ENCODE data around the gene LDHAL6A.

The LDHAL6A gene

DNA sequence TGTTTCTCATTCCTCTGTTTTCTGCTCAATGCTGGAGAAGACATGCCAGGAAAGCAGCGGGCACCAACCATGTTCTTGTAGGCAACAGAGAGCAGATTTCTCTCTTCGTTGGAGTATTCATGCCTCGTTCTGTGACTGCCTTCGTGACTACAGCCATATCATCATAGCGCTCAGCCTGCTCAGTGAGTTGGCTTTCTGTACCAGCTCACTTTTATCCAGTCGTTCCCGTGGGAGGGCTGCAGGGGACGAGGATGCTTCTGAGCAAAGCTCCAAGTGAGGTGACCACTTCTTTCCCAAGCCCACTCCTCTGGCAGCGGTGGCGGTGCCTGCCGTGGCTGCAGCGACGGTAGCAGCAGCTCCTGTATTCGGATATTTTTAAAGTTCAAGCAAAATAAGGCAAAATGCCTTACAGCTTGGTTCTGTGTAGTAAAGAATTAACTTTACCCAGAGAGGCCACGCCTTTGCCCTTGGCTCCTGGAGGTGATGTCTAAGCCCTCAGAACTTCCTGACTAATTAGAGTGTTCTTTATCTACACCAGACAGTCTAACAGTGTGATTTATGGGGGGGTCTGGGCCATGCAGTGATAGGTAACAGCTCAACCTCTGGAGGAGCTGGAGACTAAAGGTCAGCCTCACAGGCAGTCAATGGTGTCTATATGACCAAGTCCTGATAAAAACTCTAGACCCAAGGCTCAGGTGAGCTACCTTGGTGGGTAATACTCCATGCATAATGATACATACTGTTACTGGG, 35.3 kb downstream of the LDHAL6A start:
- no peak for DNase-seq (ENCODE audit: low spot score)

DNA sequence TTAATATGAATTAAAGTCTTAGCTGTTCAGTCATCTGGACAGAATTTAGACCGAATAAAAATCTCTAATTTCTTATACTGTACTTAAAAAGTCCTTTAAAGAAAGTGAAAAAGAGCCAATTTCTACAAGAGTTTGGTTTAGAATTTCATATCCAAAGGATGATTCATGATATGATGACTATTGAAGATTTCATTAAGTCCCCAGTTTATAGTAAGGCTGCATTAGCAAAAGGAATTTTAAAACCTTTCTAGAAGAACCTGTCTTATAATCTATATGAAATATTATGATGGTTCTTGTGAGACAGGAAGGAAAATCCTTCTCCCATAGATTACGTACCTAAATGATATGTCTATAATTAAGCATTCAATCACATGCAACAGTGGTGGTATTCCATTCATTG, 36.3 kb downstream of the LDHAL6A start:
- no peak for DNase-seq (ENCODE audit: low spot score)

- DNase-seq (ENCODE audit: low spot score): no peak
Measured at GRCh38 chr11:18492888-18493287, 37.2 kb downstream of the LDHAL6A start.

DNA sequence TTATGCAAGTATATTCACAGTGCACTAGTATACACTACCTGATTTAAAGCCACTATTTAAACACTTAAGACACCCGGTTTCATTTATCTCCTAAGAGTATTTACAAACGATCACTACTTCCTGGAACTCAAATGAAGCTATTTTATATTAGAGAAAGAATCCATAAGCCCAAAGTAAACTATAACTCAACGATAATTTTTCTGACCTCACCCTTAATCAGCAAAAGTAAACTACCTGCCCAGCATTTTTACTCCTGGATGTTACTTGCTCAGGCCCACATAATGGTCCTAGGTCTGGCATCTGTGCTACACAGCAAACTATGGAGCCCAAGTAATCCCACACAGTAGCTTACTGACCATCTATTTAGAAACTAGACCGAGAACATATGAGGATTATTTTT, 37.7 kb downstream of the LDHAL6A start:
- no peak for DNase-seq (ENCODE audit: low spot score)

- no peak for DNase-seq (ENCODE audit: low spot score)
Measured at GRCh38 chr11:18495271-18495670, 39.6 kb downstream of the LDHAL6A start.

GRCh38 chr11:18495703-18496102, 40.0 kb downstream of the LDHAL6A start:
- no peak for DNase-seq (ENCODE audit: low spot score)

- DNase-seq (ENCODE audit: low spot score): no peak
Measured at GRCh38 chr11:18498039-18498438, 42.4 kb downstream of the LDHAL6A start.

DNA sequence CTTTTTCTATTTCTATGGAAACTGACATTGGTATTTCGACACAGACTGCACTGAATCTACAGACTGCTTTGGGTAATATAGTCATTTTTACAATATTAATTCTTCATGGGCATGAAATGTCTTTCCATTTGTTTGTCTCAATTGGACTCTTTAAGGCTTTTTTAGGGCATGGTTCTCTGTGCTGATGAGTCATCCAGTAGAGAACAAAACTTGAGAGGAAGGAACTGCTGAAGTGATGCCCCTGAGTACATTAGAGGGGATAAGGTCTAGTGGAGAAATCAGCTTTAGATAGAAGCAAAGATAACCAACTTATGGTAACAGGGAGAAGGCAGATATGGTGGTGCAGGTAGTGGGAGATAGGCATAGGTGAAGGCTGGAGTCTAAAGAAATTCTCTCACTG, 46.0 kb downstream of the LDHAL6A start:
- DNase-seq (ENCODE audit: low spot score): no peak

GRCh38 chr11:18502352-18502751, 46.7 kb downstream of the LDHAL6A start:
- no peak for DNase-seq (ENCODE audit: low spot score)

- no peak for DNase-seq (ENCODE audit: low spot score)
Measured at GRCh38 chr11:18521122-18521521, 65.5 kb downstream of the LDHAL6A start.

DNA sequence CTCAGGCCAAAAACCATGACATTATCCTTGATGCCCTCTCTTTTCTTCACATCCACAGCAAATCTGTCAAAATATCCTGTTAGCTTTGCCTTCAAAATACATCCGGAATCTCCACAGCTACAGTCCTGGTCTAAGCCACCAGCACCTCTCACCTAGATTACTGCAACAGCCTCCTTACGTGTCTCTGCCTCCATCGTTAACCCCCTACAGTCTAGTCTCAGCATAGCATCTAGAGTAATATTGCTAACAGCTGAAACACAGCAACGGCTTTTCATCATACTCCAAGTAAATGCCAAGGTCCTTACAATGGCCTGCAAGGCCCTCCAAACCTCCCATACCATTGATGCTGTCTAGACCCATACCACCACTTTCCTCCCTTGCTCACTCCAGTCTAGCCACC, 66.7 kb downstream of the LDHAL6A start:
- DNase-seq (ENCODE audit: low spot score): no peak

DNA sequence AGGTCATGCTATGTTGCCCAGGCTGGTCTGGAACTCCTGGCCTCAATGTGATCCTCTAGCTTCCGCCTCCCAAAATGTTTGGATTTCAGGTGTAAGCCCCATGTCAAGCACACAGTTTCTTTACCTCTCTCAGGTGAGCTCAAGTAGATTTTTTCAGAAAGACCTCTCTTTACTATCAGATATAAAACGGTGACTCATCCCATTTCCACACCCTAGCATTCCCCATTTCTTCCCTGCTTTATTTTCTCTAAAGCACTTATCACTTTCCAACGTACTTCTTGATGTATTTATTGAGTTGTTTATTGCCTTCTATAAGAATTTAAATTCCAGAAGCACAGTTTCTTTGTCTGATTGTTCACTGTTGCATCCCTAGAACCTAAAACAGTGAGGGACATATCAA, 67.4 kb downstream of the LDHAL6A start:
- DNase-seq (ENCODE audit: low spot score): no peak

GRCh38 chr11:18524248-18524647, 68.6 kb downstream of the LDHAL6A start:
- DNase-seq (ENCODE audit: low spot score): no peak

- DNase-seq (ENCODE audit: low spot score): peak; percentile 39
Measured at GRCh38 chr11:18526130-18526520, 70.5 kb downstream of the LDHAL6A start.

DNA sequence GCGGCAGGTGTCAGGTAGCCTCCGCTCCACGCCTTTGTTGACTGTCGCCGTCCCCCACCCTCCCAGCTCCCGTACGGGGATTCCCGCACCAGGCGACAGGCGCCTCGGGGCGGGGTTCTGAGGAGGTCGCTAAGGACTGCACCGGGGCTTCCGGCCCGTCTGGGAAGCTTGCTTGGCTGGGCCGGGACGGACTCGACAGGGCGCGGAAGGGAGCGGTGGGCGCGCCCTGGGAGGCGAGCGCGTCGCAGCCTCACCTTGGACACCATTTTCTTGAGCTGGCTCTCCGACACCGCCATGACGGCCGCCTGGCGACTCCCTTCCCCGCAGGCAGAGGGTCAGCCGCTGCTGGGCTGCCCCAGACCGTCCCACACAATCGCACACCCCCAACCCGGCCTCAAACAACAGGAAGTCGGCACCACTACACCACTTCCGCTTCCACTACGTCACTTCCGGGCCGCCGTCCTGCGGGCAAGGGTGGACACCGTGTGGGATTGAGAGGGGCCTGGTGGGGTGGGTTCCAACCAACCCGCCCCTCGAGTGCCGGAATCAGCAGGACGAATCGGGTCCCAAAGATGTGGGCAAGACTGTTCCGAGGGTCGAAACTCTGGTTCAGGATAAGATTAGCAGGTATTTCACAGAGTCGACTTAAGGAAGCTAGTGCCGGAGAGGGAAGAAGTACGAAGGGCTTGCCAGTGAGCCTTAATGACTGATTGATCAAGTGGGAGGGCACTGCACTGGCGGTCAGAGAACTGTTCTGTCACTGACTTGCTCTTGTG, 71.1 kb downstream of the LDHAL6A start, which contains the start of gene TSG101:
TSG101 (minus strand) TSS at position 422 of the 776 bp plus-strand sequence; CDS start at position 296, 126 bp downstream.
- peak; percentile 91 for DNase-seq (ENCODE audit: low spot score)

- DNase-seq (ENCODE audit: low spot score): no peak
Measured at GRCh38 chr11:18527512-18527911, 71.9 kb downstream of the LDHAL6A start.

All from COLO829 (cell line).